ENCODE results near the gene TTC16.

DNA sequence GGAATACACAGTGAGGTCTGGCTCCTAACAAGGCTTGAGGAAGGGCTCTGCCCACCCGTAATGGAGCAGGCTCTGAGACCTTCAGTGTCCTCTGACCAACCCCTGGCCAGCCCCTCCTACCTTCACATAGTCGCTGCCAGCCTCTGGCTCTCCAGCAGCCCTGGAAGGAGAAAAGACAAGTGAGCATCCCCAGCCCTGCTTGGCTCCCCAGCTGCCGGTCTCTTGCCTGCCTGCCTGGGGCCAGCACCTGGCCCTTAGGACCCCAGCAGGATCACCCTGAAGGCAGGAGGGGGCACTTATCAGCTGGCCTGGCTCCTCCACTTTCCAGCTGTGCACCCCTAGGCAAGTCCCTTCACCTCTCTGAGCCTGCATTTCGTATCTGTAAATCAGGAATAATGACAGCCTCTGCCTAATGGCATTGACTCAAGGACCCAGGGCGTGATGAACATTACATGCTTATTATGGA, 45.6 kb downstream of the TTC16 start:
- TF ChIP-seq, protein P1, sequence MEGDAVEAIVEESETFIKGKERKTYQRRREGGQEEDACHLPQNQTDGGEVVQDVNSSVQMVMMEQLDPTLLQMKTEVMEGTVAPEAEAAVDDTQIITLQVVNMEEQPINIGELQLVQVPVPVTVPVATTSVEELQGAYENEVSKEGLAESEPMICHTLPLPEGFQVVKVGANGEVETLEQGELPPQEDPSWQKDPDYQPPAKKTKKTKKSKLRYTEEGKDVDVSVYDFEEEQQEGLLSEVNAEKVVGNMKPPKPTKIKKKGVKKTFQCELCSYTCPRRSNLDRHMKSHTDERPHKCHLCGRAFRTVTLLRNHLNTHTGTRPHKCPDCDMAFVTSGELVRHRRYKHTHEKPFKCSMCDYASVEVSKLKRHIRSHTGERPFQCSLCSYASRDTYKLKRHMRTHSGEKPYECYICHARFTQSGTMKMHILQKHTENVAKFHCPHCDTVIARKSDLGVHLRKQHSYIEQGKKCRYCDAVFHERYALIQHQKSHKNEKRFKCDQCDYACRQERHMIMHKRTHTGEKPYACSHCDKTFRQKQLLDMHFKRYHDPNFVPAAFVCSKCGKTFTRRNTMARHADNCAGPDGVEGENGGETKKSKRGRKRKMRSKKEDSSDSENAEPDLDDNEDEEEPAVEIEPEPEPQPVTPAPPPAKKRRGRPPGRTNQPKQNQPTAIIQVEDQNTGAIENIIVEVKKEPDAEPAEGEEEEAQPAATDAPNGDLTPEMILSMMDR (IDR thresholded peaks at IDR 0.05): no peak
- TF ChIP-seq POLR2A (IDR thresholded peaks at IDR 0.05): no peak
